ENCODE measurements around the gene LILRB2. TPM values are rescaled to one million over a fixed set of nuclear protein-coding genes. Genes with fewer than 3 reads are reported as not detected.
A peak's percentile ranks its signal among the peaks of the same experiment; 100 is the strongest.

Gene LILRB2
- total RNA-seq, 1 donor from 2014 or later: not detected

DNA sequence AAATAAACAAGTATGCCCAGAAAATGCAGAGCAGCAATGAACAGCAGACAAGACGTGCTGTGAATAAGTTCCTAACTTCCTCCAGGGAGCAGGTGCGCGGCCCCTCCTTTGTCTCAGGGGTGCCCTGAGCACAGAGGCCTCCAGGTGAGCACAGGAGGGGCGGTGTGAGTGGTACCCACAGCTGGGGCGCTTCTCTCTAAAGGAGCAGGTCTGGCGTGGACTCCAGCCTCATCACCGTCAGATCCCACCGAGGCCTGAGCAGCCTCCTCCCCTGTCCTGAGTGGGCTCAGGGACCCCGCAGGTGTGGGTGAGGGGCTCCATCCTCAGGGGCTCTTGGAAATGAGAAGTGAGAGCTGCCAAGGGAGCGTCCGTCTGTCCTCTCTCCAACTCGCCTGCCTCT lies 28.9 kb upstream of the LILRB2 start:
- DNase-seq (ENCODE audit: low read depth): no peak
- Histone ChIP-seq H3K27me3 (ENCODE audit: control insufficient read depth, insufficient read depth, low read length) (no peaks in the 10 kb centered on the region), H3K36me3 (ENCODE audit: control insufficient read depth, insufficient read depth, low read length) (no peaks in the 10 kb centered on the region), H3K4me3 (ENCODE audit: low read depth, low read length) (no peak overlapping the region)
- TF ChIP-seq, protein P1, sequence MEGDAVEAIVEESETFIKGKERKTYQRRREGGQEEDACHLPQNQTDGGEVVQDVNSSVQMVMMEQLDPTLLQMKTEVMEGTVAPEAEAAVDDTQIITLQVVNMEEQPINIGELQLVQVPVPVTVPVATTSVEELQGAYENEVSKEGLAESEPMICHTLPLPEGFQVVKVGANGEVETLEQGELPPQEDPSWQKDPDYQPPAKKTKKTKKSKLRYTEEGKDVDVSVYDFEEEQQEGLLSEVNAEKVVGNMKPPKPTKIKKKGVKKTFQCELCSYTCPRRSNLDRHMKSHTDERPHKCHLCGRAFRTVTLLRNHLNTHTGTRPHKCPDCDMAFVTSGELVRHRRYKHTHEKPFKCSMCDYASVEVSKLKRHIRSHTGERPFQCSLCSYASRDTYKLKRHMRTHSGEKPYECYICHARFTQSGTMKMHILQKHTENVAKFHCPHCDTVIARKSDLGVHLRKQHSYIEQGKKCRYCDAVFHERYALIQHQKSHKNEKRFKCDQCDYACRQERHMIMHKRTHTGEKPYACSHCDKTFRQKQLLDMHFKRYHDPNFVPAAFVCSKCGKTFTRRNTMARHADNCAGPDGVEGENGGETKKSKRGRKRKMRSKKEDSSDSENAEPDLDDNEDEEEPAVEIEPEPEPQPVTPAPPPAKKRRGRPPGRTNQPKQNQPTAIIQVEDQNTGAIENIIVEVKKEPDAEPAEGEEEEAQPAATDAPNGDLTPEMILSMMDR (IDR thresholded peaks at IDR 0.05; ENCODE audit: insufficient read depth, low read length, severe bottlenecking): no peak
- FAIRE-seq: no peak

DNA sequence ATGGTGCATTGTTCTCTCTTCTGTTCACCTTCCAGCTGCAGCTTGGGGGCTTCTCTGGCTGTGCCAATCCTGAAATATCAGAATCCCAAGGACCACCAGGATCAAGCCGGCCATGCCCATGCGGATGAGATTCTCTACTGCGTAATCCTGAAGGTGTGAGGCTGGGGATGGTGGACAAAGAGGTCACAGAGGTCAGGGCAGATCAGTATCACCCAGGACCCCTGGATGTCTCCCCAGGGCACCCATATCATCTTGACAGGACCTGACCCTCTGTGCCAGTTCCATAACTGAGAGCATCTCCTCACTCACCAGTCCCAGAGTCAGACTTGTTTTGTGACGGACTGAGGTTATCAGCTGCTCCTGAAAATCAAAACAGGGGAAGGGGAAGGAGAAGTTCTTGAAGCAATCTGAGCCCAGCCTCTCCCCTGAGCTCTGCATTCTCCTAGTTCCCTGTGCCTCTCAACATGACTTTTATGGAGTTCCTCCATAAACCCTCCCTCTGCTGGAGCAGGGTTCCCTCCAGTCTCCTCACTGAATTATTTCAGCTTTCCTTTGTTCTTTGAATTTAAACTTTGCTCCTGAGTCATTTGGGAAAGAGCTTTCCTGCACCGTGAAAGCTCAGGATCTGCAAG lies 26.6 kb upstream of the LILRB2 start:
- DNase-seq (ENCODE audit: low read depth): no peak

DNA sequence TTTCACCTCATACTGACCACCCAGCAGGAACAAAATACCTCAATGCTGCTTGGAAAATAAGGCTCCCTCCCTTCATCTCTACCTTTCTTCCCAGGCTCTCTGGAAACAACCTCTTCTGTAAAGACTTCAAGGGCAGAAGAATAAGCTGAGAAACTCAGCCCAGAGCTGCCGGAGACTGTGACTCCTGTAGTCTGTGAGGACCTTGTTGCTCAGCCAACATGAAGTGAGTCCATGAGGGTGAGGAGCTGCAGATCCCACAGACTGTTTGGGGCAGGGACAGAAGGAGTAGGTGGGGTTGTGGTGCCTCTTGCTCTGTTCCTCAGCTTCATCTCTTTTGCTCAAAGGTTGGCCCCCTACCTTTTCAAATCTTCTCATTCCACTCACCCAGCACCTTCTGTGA lies 24.2 kb upstream of the LILRB2 start:
- FAIRE-seq: no peak
- DNase-seq (ENCODE audit: low read depth): no peak
- Histone ChIP-seq H3K36me3 (ENCODE audit: control insufficient read depth, insufficient read depth, low read length) (no peaks in the 10 kb centered on the region), H3K4me3 (ENCODE audit: low read depth, low read length) (no peak overlapping the region), H3K27me3 (ENCODE audit: control insufficient read depth, insufficient read depth, low read length) (no peaks in the 10 kb centered on the region)
- TF ChIP-seq, protein P1 (IDR thresholded peaks at IDR 0.05; ENCODE audit: insufficient read depth, low read length, severe bottlenecking): no peak

More for the DNA sequence above, 26.6 kb upstream of the LILRB2 start:
- FAIRE-seq: no peak
- TF ChIP-seq, protein P1 (IDR thresholded peaks at IDR 0.05; ENCODE audit: insufficient read depth, low read length, severe bottlenecking): no peak
- Histone ChIP-seq H3K36me3 (ENCODE audit: control insufficient read depth, insufficient read depth, low read length) (no peaks in the 10 kb centered on the region), H3K4me3 (ENCODE audit: low read depth, low read length) (no peak overlapping the region), H3K27me3 (ENCODE audit: control insufficient read depth, insufficient read depth, low read length) (no peaks in the 10 kb centered on the region)

DNA sequence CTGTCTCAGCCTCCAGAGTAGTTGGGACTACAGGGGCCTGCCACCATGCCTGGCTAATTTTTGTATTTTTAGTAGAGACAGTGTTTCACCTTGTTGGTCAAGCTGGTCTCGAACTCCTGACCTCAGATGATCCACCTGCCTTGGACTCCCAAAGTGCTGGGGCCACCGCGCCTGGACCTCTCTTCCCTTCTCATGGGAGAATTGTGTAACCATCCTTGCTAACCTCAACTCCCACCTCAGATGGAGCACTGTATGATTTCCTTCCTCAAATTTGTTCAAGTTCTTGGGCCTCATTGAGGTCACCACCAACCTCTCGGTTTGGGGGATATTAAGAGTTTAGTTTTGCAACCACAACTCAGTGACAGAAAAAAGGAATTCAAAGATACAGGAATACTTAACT lies 21.3 kb upstream of the LILRB2 start:
- H3K36me3 ChIP-seq (ENCODE audit: control insufficient read depth, insufficient read depth, low read length): no peaks in the 10 kb centered on the region
- H3K27me3 ChIP-seq (ENCODE audit: control insufficient read depth, insufficient read depth, low read length): no peaks in the 10 kb centered on the region
- no peak overlapping the region for H3K4me3 ChIP-seq (ENCODE audit: low read depth, low read length)
- TF ChIP-seq, protein P1 (IDR thresholded peaks at IDR 0.05; ENCODE audit: insufficient read depth, low read length, severe bottlenecking): no peak
- DNase-seq (ENCODE audit: low read depth) (no peak), FAIRE-seq (no peak)

DNA sequence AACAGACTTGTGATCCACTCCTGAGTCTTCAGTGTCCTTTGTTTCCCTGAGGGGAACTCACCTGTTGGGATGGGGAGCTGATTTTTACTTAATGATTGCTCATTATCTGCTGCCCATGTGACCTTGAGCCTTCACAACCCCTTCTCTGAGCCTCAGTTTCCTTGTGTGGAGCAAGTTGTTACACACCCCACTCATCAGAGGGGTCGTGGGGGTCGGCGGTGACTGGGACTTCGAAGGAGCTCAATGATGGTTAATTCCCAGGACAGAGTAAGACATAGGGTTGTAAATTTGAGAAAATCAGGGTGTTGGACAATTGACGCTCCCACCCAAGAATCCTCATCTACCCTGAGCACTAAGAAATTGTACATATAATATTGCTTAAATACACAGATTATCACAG lies 18.6 kb upstream of the LILRB2 start:
- Histone ChIP-seq H3K27me3 (ENCODE audit: control insufficient read depth, insufficient read depth, low read length) (no peaks in the 10 kb centered on the region), H3K4me3 (ENCODE audit: low read depth, low read length) (no peak overlapping the region), H3K36me3 (ENCODE audit: control insufficient read depth, insufficient read depth, low read length) (no peaks in the 10 kb centered on the region)
- DNase-seq (ENCODE audit: low read depth): no peak
- FAIRE-seq: no peak
- TF ChIP-seq, protein P1 (IDR thresholded peaks at IDR 0.05; ENCODE audit: insufficient read depth, low read length, severe bottlenecking): no peak

DNA sequence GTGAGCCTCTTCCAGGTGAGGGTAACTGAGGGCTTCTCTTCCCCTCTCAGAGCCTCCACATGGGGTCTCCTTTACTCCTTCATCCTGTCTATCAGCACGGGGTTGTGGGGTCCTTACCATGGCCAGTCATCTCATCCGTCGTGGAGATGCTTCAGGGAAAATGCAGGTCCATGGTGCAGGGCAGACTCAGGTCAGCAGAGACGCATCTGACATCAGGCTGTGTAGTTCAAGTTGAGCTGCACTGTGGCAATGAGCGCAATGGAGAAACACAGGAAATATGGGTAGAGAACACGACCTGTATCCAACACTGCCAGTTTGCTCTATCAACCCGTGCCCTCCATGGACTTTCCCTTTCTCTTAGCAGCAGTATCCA lies 18.2 kb upstream of the LILRB2 start:
- peak; percentile 52 for FAIRE-seq
- Histone ChIP-seq H3K4me3 (ENCODE audit: low read depth, low read length) (no peak overlapping the region), H3K36me3 (ENCODE audit: control insufficient read depth, insufficient read depth, low read length) (no peaks in the 10 kb centered on the region), H3K27me3 (ENCODE audit: control insufficient read depth, insufficient read depth, low read length) (no peaks in the 10 kb centered on the region)
- TF ChIP-seq, protein P1 (IDR thresholded peaks at IDR 0.05; ENCODE audit: insufficient read depth, low read length, severe bottlenecking): no peak
- no peak for DNase-seq (ENCODE audit: low read depth)
